NCI-H345 (cell line): Measurements from ENCODE around the gene ITPR1.
"Not testable (repeated sequence)": the region's sequence is repeated elsewhere in the genome, so short reads cannot be mapped to it uniquely, and the experiment has no call there.

ENCODE experiments used
- DNase-seq: peaks from one replicate; lab custom pipeline; 2025; lab: John Stamatoyannopoulos, UW

Gene ITPR1

GRCh38 chr3:4571690-4572334 is 78.7 kb downstream of the ITPR1 start:
- no peak for DNase-seq

- DNase-seq = no peak
Measured at GRCh38 chr3:4573153-4573552, 80.0 kb downstream of the ITPR1 start.

- DNase-seq = no peak
Measured at GRCh38 chr3:4574426-4574965, 81.3 kb downstream of the ITPR1 start.

GRCh38 chr3:4575381-4575780 is 82.2 kb downstream of the ITPR1 start:
- no peak for DNase-seq

- no peak for DNase-seq
Measured at GRCh38 chr3:4577721-4578120, 84.6 kb downstream of the ITPR1 start.

GRCh38 chr3:4580346-4581123 is 87.4 kb downstream of the ITPR1 start:
- no peak for DNase-seq

- no peak for DNase-seq
Measured at GRCh38 chr3:4581124-4581424, 87.9 kb downstream of the ITPR1 start.

GRCh38 chr3:4581498-4581897 is 88.3 kb downstream of the ITPR1 start:
- DNase-seq = no peak

- no peak for DNase-seq
Measured at GRCh38 chr3:4581920-4582611, 88.9 kb downstream of the ITPR1 start.

- no peak for DNase-seq
Measured at GRCh38 chr3:4582624-4583023, 89.5 kb downstream of the ITPR1 start.

- DNase-seq = no peak
Measured at GRCh38 chr3:4583416-4583815, 90.3 kb downstream of the ITPR1 start.

- DNase-seq = no peak
Measured at GRCh38 chr3:4584456-4585249, 91.5 kb downstream of the ITPR1 start.

GRCh38 chr3:4586381-4586780 is 93.2 kb downstream of the ITPR1 start:
- no peak for DNase-seq

GRCh38 chr3:4587061-4587837 is 94.1 kb downstream of the ITPR1 start:
- no peak for DNase-seq

GRCh38 chr3:4587838-4588105 is 94.6 kb downstream of the ITPR1 start:
- no peak for DNase-seq

GRCh38 chr3:4588466-4588865 is 95.3 kb downstream of the ITPR1 start:
- no peak for DNase-seq

GRCh38 chr3:4589475-4590097 is 96.4 kb downstream of the ITPR1 start:
- DNase-seq = no peak

GRCh38 chr3:4590849-4591248 is 97.7 kb downstream of the ITPR1 start:
- DNase-seq = not testable (repeated sequence)

- no peak for DNase-seq
Measured at GRCh38 chr3:4591669-4592068, 98.5 kb downstream of the ITPR1 start.

GRCh38 chr3:4593014-4593413 is 99.9 kb downstream of the ITPR1 start:
- DNase-seq = no peak

- DNase-seq = no peak
Measured at GRCh38 chr3:4595710-4596113, 102.6 kb downstream of the ITPR1 start.
